NK-92 (cell line): Measurements from ENCODE around the gene EPB41L1.

Source experiments
- DNase-seq: peaks from one replicate; lab custom pipeline; 2025; ENCODE audit not compliant: unreplicated experiment; lab: John Stamatoyannopoulos, UW

Gene EPB41L1

GRCh38 chr20:36255445-36255844, 100.9 kb downstream of the EPB41L1 start:
- DNase-seq: no peak

GRCh38 chr20:36259177-36260061, 104.9 kb downstream of the EPB41L1 start:
- no peak for DNase-seq

DNA sequence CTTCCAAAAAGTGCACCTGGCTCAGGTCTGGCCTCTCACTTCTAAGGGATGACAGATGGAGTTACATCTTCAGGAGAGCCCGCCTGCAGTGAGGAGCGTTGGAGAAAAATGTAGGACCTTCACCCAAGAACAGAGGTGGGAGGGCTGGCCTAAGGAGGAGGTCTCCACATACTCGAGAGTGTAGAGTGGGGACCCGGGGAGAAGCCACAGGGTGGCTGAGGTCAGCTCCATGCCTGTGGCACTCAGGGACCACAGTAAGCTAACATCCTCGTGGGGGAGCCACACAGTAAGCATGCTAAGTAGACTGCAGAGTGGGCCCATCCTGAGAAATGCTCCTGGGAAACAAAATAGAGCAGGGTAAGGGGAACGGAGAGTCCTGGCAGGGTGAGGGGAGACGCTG, 105.8 kb downstream of the EPB41L1 start:
- no peak for DNase-seq

GRCh38 chr20:36261389-36262105, 107.0 kb downstream of the EPB41L1 start:
- DNase-seq: no peak

DNA sequence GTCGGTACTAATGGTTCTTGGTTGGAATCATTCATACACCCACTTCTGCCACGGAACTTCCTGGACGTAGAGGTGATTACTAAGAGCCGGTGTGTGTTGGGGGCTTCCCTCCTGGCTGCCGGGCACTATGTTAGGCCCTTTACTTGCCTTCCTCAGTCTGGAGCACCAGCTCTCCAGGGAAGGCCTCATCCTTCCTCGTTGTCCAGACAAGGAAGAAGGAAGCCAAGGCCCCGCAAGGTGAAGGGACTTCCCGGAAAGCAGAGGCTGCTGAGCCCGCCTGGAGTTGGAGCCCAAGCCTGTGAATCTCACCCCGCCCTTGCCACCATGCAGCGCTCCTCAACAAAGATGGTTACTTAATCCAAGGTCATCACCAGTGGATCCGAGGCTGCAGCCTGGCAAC, 107.9 kb downstream of the EPB41L1 start:
- no peak for DNase-seq

DNA sequence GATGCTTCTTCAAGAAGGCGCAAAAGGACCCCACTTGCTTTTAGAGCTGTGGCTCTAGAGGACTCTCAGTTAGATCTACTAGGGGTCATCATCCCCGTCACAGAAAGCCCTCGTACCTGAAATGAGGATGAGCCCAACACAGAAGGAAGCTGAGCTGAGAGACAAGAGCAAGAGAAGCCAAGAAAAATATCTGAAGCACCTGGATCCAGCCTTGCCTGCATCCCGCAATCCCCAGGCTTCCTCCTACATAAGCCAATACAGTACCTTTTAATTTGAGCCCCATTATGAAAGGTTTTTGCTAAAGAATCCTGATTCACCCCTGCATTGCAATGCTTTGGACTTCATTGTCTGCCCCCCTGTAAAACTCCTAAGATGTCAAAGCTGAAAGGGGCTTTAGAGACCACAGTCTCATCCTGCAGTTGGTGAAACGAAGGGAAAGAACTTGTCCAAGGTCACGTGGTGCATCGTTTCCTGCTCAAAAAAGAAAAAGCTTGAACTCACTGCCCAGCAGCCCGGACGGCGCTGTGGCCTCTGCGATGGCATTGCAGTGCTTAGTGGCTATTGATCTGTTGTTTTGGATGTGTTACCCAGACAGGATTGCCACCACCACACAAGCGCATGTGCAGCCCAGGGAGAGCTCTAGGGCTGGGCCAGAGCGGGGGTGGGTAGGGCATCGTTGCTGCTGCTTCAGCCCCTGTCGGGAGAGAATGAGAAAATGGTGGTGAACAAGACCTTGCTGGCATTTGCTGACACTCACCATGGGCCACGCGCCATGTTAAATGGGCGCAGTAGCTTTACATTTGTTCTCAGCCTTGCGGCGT, 110.1 kb downstream of the EPB41L1 start:
- DNase-seq: no peak

DNA sequence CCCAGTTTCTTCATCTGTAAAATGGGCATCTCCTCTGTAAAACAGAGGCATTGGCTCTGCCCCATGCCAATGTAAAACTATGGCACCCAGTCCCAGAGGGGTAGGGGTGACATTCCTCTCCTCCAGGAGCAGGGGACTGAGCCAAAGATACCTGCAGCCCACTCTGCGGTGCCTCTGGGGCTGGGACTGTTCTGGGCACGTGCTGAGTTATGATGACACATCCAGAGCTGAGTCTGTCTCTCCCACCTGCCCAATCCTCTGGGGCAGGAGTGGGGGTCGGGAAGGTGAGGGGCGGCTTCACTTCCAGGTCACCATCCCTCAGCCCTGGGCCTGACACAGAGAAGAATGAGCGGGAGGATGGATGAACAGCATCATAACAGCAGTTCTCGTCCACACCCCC, 111.6 kb downstream of the EPB41L1 start:
- DNase-seq: no peak

- no peak for DNase-seq
Observed at GRCh38 chr20:36267605-36268381, 113.3 kb downstream of the EPB41L1 start.

DNA sequence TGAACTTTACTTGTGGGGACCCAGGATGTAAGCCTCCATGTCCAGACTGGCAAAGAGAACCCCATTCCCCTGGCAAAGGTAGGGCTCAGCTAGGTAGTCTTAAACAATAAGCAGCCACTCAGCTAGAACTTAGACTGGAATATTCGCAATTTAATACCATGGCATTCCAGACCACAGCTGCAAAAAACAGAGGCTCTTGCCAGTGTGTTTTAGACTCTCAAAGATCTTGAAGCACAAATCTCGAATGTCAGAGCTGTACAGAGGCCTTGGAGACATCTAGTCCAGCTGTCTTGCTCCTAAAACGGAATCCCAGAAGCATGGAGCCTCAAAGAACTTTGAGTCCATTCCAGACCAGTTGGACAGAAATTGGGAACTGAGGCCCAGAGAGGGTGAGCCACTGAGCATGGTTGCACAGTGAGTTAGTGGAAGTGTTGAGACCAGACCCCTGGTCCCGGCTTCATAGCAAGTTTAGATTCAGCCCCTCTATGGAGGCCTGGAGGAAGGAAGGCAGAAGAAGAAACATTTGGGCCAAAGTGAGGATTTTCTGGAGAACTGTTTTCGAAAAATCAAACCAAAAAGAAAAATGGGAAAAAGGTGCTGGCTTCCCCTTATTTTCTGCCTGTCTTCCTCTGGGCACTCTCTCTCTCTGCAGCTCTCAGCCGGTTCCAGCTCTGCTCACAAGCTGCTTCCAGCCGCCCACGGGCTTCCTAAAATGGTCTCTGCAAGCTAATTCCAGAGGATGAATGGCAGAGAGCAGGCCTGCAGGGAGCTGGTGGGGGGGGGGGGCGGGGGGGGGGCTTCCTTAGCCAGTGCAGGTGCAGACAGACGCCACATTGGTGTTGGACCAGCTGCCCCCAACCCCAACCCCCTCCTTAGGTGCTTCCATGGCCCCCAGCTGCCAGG, 114.2 kb downstream of the EPB41L1 start:
- DNase-seq: no peak

DNA sequence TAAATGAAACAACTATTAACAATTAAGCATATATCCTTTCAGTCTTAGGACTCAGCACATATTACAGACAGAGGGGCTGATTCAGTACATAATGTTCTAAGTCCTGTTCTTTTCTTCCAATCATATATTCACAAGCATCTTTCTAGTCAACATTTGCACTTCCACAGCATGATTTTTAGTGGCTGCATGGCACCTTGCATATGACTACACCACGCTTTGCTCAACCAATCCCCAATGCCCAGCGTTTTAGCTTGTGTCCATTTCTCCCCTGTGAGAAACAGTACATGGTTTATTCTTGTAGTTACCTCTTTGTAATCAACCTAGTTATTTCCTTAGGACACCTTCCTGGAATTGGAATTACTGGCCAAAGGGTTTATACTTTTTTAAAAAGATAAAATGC, 115.0 kb downstream of the EPB41L1 start:
- DNase-seq: no peak

- no peak for DNase-seq
Observed at GRCh38 chr20:36270744-36271638, 116.5 kb downstream of the EPB41L1 start.

GRCh38 chr20:36271639-36272546, 117.4 kb downstream of the EPB41L1 start:
- no peak for DNase-seq

GRCh38 chr20:36272547-36273220, 118.1 kb downstream of the EPB41L1 start:
- no peak for DNase-seq

DNA sequence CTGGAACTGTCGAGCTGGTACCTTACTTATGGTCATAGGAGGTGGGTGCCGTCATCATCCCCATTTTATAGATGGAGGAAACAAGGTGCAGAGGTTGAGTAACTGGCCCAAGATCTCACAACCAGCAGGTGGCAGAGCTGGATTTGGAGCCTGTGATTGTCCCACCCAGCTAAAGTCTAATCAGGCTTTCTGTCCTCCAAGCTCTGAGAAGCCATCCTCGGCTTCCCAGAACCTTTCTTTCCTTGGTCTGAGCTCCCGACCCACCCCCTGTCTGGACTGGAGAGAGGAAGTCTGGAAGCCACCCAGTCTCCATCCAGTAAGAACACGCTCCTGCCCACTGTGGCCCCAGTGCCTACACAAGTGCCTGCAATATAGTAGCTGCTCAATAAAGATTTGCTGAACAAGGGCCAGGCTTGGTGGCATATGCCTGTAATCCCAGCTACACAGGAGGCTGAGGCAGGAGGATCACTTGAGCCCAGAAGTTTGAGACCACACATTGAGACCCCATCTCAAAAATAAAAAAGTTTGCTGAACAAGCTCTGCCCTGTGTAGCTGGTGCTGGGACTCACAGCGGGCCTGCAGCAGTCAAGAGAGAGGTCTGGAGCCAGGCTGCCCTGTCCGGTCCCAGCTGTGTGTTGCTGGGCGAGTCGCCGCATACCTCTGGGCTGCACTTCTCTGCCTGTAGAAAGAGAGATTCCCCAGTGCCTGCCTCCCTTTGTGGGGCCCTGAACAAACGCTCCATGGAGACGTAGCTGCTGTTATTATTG, 119.1 kb downstream of the EPB41L1 start:
- no peak for DNase-seq

DNA sequence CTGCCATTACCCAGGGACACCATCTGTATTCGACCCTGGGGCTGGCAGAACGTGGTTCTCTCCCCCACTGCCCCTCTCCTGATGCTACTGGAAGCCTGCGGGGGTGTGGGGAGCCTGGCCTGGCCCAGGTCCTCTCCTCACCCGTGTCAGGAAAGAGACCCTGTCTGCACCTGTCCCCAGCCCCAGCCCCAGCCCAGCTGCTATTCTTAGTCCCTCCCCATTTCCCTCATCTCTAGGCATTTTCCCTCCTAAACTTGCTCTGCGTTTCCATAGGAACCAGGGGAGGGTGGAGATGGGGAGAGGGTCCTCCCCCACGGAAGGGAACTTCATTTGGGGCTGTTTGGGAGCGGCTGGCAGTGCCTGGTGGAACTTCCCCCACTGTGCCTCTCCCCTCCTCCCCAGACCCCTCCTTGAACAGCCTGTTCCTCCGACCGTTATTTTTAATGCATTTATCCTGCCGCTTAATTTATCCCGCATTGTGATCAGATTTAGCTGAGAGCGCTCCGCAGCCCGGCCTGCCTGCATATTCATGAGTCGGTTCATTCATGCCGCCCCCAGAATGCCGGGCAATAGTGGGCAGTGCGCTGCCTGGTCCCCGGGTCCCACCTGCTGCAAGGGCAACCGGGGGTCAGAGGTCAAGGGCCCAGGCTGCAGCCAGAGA, 119.8 kb downstream of the EPB41L1 start:
- DNase-seq: no peak

- no peak for DNase-seq
Observed at GRCh38 chr20:36275011-36275410, 120.5 kb downstream of the EPB41L1 start.
